Fibroblast of mammary gland (primary cell): ENCODE data around the gene ETV5.

Experiments used
- DNase-seq: peaks from one replicate; pipeline ENCODE4 v3.0.0-alpha.2; 2010; ENCODE audit warnings: low read depth
- H3K4me3 ChIP-seq: 2 replicates; pipeline ENCODE4 v1.5.1; 2011; ENCODE audit warnings: low read depth, mild to moderate bottlenecking, low read length, moderate library complexity; ENCODE audit not compliant: control insufficient read depth
- CTCF ChIP-seq: conservative IDR thresholded peaks from 2 replicates; pipeline ENCODE4 v1.5.1; 2011; ENCODE audit warnings: low read depth, low read length, inconsistent platforms; ENCODE audit not compliant: control insufficient read depth, insufficient read depth

Gene ETV5

GRCh38 chr3:186092360-186093070, 16.4 kb downstream of the ETV5 start:
- H3K4me3 ChIP-seq, result no peak overlapping the region
- no peak for TF ChIP-seq CTCF
- DNase-seq, result no peak

- DNase-seq, result no peak
- H3K4me3 ChIP-seq, result no peak overlapping the region
- TF ChIP-seq CTCF, result no peak
These were observed 18.0 kb downstream of the ETV5 start for GRCh38 chr3:186090901-186091300.

- DNase-seq, result no peak
- TF ChIP-seq CTCF, result no peak
These were observed 20.6 kb downstream of the ETV5 start for GRCh38 chr3:186088335-186088734.

GRCh38 chr3:186084264-186084663, 24.6 kb downstream of the ETV5 start:
- H3K4me3 ChIP-seq, result no peak overlapping the region
- no peak for TF ChIP-seq CTCF
- DNase-seq, result no peak

More at GRCh38 chr3:186088335-186088734, 20.6 kb downstream of the ETV5 start:
- no peak overlapping the region for H3K4me3 ChIP-seq

- TF ChIP-seq CTCF, result no peak
- DNase-seq, result no peak
- no peak overlapping the region for H3K4me3 ChIP-seq
These were observed 25.1 kb downstream of the ETV5 start for GRCh38 chr3:186083746-186084145.

GRCh38 chr3:186082150-186082549, 26.7 kb downstream of the ETV5 start:
- DNase-seq, result no peak
- TF ChIP-seq CTCF, result no peak
- H3K4me3 ChIP-seq, result no peak overlapping the region
